NCI-H1092 treated with DMSO at 0.1 percent for 48 hours (cell line): ENCODE measurements around the gene PPIC.

ENCODE experiments used
- DNase-seq: peaks from one replicate; lab custom pipeline; 2025; lab: John Stamatoyannopoulos, UW

PPIC gene

GRCh38 chr5:123036391-123037103 is at the start of gene PPIC:
Gene PPIC, minus strand, starts transcription at chr5:123036725. Its CDS starts 100 bp downstream, at chr5:123036625.
- DNase-seq: peak; percentile 4

- DNase-seq: no peak
These were observed 49.2 kb upstream of the PPIC start for GRCh38 chr5:123085638-123086286.

GRCh38 chr5:123084730-123085605 is 48.4 kb upstream of the PPIC start:
- DNase-seq: no peak

- DNase-seq: no peak
These were observed 46.8 kb upstream of the PPIC start for GRCh38 chr5:123083298-123083697.

GRCh38 chr5:123080215-123080614 is 43.7 kb upstream of the PPIC start:
- DNase-seq: no peak

GRCh38 chr5:123075521-123076163 is 39.1 kb upstream of the PPIC start:
- no peak for DNase-seq

- no peak for DNase-seq
These were observed 31.9 kb upstream of the PPIC start for GRCh38 chr5:123068368-123068938.

GRCh38 chr5:123066016-123066415 is 29.5 kb upstream of the PPIC start:
- no peak for DNase-seq

- DNase-seq: no peak
These were observed 22.9 kb upstream of the PPIC start for GRCh38 chr5:123059455-123059854.

- DNase-seq: no peak
These were observed 14.7 kb upstream of the PPIC start for GRCh38 chr5:123051206-123051605.

GRCh38 chr5:123047706-123048105 is 11.2 kb upstream of the PPIC start:
- no peak for DNase-seq

GRCh38 chr5:123046222-123046621 is 9.7 kb upstream of the PPIC start:
- no peak for DNase-seq

- DNase-seq: no peak
These were observed 8.5 kb upstream of the PPIC start for GRCh38 chr5:123044926-123045617.

- DNase-seq: no peak
These were observed 3.1 kb upstream of the PPIC start for GRCh38 chr5:123039673-123040072.

GRCh38 chr5:123037104-123037418 is 536 bp upstream of the PPIC start:
- DNase-seq: no peak

GRCh38 chr5:123035918-123036390 is 571 bp downstream of the PPIC start:
- DNase-seq: no peak

- DNase-seq: no peak
These were observed 1.1 kb downstream of the PPIC start for GRCh38 chr5:123035360-123035917.

GRCh38 chr5:123033157-123033671 is 3.3 kb downstream of the PPIC start:
- DNase-seq: no peak

GRCh38 chr5:123028222-123028621 is 8.3 kb downstream of the PPIC start:
- no peak for DNase-seq

GRCh38 chr5:123014689-123015088 is 21.8 kb downstream of the PPIC start:
- no peak for DNase-seq

GRCh38 chr5:123012321-123012720 is 24.2 kb downstream of the PPIC start:
- no peak for DNase-seq
